Kidney tubule cell (primary cell): ENCODE data around the gene CMC4.
A peak's percentile ranks its signal among the peaks of the same experiment; 100 is the strongest.

Experiments
- DNase-seq: peaks from one replicate; pipeline ENCODE4 v3.0.0-alpha.2; 2018; ENCODE audit warnings: low spot score

CMC4 gene, protein sequence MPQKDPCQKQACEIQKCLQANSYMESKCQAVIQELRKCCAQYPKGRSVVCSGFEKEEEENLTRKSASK

DNA sequence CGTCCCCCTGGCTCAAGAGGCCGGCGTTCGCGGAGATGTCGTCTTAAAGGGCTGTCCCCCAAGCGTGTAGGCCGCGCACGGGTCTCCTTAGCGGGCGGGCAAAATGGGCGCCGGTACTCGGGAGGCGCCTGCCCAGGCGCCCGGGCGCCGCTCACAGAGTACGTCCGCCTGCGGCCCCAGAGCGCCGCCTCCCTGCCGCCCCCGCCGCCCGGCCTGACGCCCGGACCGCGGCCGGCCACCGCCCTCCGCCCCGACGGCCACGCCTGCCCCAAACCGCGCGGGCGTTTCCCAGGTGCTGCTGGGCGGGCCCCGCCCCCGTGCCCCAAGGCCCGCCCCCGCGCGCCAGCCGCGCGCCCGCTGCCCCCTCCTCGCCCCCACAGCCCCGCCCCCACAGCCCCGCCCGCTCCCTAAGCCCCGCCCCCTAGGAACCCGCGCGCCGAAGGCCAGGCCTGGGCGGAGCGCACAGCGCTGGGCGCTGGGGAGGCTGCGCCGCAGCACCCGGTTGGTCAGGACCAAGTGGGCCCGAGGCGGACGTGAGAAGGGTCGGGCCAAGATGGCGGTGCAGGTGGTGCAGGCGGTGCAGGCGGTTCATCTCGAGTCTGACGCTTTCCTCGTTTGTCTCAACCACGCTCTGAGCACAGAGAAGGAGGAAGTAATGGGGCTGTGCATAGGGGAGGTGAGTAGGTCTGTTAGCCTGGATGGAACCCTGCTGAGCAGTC is at the start of gene CMC4, which contains the start of the genes BRCC3 and MTCP1:
Gene CMC4 (minus strand): TSS at position 162 of the 719 bp plus-strand sequence. CDS start 7,113 bp downstream, outside the sequence.
Gene BRCC3 (plus strand): TSS at position 534 of the 719 bp plus-strand sequence. CDS start 20 bp downstream, at position 554.
Gene MTCP1 (minus strand): TSS at position 162 of the 719 bp plus-strand sequence. CDS start 5,126 bp downstream, outside the sequence.
- peak; percentile 86 for DNase-seq

- no peak for DNase-seq
Measured at GRCh38 chrX:155115174-155115819, 44.4 kb upstream of the CMC4 start.

GRCh38 chrX:155113097-155113496 is 42.2 kb upstream of the CMC4 start:
- no peak for DNase-seq

- DNase-seq, result no peak
Measured at GRCh38 chrX:155112171-155112570, 41.2 kb upstream of the CMC4 start.

GRCh38 chrX:155108427-155108826 is 37.5 kb upstream of the CMC4 start:
- no peak for DNase-seq

GRCh38 chrX:155105919-155106318 is 35.0 kb upstream of the CMC4 start:
- no peak for DNase-seq

GRCh38 chrX:155094468-155095061 is 23.6 kb upstream of the CMC4 start:
- peak; percentile 30 for DNase-seq

DNA sequence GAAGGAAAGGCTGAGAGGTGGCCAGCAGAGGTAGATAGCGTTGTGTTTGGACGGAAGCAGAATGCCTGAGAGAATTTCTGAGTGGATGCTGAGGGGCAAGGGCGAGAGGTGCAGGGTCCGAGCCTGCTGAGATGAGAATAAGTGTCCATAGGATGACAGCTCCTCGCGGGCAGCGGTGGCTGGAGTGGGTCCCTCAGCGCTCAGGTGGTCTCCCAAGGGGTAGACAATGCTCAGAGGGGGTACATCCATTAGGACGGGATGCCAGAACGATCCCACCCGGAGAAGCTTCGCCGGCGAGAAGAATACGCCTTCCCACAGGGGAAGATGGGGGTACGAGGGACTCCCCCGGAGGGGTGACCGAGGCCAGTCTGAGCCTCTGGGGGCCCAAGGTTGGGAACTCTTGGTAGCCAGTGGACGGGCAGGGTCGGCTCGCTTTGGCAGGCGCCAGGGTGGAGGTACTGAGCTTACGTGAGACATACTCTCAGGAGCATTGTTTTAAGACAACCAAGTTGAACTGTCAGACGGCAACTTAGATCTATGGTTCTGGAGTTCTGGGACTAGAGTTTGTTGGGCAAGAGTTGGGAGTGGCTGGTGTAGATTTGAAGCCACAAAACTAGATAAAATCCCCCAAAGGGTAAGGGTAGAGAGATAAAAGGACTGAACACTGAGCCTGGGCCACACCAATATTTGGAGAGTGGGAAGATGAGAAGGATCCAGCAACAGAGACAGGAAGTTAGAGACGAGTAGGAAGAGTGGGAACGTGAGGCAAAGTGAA is 16.2 kb upstream of the CMC4 start:
- DNase-seq, result no peak

GRCh38 chrX:155086202-155086840 is 15.4 kb upstream of the CMC4 start:
- peak; percentile 29 for DNase-seq

DNA sequence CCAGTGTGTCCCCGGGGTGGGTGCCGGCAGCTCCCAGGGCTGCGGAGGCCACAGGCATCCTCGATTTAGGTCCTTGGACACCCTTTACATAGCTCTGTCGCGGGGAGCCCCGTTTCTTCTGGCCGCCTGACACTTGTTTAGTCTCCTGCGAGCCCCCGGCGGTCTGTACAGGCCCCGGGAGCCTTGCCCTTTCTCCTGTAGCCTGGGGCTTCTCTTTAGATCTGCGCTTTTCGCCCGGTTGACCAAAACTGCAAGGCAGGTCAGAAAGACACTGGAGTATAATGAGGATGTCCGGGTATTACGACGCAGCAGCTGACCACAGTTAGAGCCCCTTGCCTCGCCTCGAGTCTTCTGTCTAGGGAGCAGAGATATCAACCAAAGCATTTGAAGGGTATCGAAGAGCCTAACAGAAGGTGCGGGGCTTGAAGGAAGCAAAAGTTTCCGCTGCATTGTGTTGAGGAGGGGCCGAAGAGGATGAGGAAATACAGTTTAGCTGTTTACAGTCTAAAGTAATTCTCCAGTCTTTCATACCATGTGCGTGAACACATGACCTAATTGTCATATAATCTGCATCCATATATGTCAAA is 851 bp upstream of the CMC4 start:
- DNase-seq, result peak; percentile 23

DNA sequence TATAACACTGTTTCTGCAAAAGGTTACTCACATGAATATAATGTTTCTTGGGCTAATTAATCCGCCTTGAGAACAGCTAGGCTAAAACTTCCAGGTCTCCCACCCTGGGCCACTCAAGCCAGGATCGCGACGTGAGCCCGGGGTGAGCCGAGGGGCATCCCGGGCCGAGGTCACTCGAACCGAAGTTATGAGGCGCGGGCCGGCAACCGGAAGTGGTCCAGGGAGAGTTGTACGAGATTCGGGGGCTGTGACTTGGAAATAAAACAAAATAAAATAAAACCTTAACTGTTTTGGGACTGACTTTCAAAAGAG is 317 bp downstream of the CMC4 start:
- DNase-seq, result no peak

- no peak for DNase-seq
Measured at GRCh38 chrX:155070038-155070437, 898 bp downstream of the CMC4 start.

DNA sequence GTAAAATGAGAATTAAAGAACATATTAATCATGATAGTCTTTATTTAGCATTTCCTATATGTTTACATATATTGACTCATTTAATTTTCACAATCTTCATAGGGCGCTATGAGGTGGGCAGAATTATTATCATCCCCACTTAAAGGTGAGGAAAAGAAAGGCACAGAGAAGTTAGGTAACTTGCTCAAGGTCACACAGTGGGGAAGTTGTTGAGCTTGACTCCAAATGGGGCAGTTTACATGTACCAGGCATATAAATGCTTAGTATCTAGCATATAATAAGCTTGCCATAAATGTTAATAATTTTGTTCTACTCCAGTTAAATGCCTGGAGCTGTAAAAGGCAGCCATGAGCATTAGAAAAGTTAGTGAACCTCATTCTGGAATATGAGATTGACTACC is 1.5 kb downstream of the CMC4 start:
- DNase-seq, result no peak

DNA sequence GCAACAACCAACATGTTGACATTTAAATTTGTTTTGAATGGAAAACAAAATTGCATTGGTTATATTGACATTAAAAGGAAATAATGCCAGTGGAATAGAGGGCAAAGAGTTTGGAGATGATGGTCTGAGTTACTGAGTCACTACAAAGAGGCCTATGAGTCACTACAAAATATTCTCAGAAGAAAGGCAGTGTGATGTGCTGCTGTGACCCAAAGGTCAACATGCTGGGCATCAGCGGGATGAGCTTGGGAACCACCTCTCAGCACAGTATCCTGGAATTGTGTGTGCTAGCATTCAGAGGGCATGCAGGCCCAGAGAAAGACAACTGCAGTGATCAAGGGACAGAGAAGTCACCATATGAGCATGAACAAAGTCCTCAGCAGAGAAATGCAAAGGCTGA is 2.8 kb downstream of the CMC4 start:
- peak; percentile 72 for DNase-seq

DNA sequence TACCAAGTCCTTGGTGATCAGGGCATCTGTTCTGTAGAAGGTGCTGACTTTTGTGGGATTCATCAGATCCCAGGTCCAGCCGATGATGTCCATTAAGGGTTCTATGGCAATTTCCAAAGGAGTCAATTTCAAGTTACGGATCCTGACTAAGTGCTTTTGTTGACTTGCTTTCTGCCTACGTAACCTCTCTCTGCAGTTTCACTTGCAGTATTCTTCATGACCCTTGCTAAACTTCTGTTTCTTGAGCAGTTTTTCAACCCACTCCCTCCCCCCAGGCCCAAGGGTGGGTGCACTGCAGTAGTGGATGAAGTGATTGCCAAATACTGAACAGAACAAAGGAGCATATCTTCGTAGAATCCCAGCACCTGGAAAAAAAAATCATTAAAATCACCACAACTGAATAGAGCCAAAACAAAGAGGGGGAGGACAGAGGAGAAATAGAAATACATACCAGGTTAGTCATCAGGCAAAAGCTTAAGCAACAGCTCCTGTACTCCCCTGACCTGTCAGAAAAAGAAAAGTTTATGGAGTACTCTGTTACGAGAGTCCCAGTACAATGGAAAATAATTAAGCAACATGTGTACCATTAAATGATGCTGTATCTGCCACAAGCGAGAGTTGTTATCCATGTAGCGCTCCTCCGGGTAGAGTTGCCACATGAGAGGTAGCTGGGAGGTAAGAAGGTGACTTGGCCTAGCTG is 5.8 kb downstream of the CMC4 start:
- DNase-seq, result peak; percentile 46

DNA sequence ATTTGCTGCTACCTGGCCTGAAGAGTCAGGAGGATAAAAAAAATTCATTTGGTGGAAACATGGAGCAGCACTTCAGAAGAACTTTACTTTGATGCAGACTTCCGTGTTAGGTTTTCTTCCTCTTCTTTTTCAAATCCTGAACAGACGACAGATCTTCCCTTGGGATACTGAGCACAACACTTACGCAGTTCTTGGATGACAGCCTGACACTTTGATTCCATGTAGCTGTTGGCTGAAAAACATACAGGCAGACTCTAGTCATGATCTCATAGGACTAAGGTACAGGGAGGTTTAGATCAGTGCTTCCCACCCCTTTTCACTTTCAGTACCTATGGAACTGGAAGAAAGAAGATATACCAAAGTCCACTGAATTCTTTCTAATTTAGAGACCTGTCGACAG is 9.2 kb downstream of the CMC4 start:
- no peak for DNase-seq

GRCh38 chrX:155056877-155057792 is 13.8 kb downstream of the CMC4 start:
- DNase-seq, result peak; percentile 79

GRCh38 chrX:155056471-155056870 is 14.5 kb downstream of the CMC4 start:
- no peak for DNase-seq

GRCh38 chrX:155055494-155055893 is 15.4 kb downstream of the CMC4 start:
- DNase-seq, result no peak

DNA sequence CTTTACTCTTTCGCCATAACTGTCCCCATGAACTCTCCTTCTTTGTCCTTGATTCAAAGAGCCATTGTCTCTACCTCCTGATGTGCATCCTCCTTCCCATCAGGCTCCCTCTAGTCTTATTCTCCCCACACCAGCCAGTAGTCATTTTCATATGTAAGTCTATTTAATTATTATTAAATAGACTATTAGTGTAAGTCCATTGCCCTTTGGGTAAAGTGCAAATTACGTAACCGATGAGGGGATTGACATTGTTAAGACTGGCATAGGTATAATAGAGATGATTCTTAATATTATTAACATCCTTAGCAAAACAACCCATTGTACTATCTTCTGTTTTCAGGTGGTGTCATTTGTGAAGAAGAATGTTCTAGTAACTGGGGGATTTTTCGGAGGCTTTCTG is 16.7 kb downstream of the CMC4 start:
- DNase-seq, result no peak
